ENCODE results near the gene NBL1.

DNA sequence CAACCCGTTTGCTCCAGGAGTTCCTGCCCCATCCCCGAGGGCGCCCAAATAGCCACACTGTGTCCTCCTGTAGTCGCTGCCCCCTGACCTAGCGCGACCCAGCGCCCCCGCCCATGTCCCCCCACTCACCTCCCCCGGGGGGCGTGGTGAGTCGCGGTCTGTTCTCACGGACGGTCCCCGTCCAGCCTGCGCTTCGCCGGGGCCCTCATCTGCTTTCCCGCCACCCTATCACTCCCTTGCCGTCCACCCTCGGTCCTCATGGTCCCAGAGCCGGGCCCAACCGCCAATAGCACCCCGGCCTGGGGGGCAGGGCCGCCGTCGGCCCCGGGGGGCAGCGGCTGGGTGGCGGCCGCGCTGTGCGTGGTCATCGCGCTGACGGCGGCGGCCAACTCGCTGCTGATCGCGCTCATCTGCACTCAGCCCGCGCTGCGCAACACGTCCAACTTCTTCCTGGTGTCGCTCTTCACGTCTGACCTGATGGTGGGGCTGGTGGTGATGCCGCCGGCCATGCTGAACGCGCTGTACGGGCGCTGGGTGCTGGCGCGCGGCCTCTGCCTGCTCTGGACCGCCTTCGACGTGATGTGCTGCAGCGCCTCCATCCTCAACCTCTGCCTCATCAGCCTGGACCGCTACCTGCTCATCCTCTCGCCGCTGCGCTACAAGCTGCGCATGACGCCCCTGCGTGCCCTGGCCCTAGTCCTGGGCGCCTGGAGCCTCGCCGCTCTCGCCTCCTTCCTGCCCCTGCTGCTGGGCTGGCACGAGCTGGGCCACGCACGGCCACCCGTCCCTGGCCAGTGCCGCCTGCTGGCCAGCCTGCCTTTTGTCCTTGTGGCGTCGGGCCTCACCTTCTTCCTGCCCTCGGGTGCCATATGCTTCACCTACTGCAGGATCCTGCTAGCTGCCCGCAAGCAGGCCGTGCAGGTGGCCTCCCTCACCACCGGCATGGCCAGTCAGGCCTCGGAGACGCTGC is 21.7 kb downstream of the NBL1 start:
- TF ChIP-seq, protein P1, sequence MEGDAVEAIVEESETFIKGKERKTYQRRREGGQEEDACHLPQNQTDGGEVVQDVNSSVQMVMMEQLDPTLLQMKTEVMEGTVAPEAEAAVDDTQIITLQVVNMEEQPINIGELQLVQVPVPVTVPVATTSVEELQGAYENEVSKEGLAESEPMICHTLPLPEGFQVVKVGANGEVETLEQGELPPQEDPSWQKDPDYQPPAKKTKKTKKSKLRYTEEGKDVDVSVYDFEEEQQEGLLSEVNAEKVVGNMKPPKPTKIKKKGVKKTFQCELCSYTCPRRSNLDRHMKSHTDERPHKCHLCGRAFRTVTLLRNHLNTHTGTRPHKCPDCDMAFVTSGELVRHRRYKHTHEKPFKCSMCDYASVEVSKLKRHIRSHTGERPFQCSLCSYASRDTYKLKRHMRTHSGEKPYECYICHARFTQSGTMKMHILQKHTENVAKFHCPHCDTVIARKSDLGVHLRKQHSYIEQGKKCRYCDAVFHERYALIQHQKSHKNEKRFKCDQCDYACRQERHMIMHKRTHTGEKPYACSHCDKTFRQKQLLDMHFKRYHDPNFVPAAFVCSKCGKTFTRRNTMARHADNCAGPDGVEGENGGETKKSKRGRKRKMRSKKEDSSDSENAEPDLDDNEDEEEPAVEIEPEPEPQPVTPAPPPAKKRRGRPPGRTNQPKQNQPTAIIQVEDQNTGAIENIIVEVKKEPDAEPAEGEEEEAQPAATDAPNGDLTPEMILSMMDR (IDR thresholded peaks at IDR 0.05): no peak
- TF ChIP-seq POLR2A (IDR thresholded peaks at IDR 0.05): no peak
